HG02759 (cell line): Measurements from ENCODE around the gene WASF1.
"Not testable (repeated sequence)": the region's sequence is repeated elsewhere in the genome, so short reads cannot be mapped to it uniquely, and the experiment has no call there.

Experiments
- ATAC-seq: cut with Tn5 transposase; IDR thresholded peaks from one replicate; pipeline ENCODE4 v1.9.1; 2021; ENCODE audit warnings: mild to moderate bottlenecking, moderate library complexity; ENCODE audit not compliant: unreplicated experiment

WASF1 gene

DNA sequence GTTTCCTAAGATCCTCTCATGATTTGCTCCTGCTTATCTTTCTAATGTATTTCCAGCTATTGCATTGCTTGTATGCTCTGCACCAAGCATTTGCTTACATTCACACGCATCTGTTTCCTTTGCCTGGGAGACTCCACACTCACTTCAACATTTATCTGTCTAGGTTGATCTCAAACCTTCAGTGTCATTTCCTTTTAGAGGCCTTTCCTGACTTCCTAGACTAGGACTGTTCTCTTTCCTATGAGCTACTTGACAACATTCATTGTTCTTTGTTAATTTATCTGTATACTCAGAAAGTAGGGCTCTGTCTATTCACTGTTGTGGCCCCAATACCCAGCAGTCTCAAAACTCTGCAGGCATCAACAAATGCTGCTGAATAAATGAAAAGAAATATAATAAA is 84.4 kb downstream of the WASF1 start:
- ATAC-seq: no peak

DNA sequence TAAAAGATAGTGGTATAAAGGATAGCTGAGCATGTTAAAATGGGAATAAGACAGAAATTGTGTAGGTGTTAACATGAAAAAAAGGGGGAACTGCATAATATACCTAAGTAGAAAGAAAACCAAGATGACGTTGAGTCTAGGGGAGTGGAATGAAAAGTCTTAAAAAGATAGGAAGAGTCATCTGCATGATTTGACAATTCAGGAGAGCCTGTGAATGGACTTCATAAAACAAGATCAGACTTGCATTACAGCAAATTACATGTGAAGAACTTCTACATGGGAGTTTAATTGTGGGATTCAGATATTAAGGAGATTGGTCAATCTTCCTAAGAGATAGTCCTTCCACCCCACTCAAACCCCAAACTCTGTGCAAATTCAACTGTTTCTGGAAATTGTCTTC is 85.5 kb downstream of the WASF1 start:
- ATAC-seq: no peak

DNA sequence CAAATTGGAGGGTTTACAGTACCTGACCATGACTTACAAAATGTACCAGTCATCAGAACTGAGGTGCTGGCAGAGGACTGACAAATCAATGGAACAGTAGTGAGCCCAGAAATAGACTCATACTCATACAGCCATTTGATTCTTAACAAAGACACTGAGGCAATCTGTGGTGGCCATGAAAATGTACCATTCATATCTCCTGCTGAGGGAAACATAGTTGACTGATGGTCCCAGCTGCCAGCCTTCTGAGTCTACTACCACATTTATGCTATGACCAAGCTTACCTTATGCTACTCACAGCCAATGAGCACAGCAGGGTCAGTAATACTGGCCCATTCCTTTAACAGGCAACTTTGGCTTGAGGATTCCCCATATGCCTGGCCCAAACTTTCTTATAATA is 88.6 kb downstream of the WASF1 start:
- ATAC-seq: no peak

DNA sequence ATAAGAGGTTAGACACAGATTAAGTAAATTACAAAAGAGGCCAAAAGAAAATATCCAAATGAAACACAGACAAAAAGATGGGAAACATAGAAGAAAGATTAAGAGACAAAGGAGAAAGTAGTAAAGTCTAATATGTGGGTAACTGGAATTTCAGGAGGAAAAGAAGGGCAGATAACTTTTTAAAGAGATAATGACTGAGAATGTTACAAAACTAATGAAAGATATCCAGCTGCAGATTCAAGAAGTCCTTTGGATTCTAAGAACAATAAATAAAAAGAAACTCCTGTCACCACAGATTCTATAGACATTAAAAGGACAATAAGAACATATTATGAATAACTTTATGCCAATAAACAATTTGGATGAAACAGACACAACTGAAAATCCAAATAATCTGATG is 90.1 kb downstream of the WASF1 start:
- ATAC-seq: no peak

DNA sequence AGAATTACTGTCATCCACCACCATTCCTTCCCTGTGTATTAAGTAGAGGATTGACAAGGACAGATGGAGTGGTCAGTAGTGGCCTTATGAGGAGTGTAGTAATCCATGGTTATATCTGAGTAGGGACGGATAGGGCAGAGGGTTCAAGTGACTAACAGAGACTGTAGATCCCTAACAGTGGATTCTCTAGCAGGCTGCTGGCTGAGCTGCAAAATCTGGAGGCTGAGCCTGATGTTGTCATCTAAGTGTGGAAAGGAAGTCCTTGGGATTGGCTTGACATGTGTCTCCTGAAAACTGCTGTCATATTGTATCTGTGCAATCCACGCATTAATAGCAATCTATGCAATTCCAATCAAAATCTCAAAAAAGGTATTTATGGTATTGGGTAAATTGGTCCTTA is 94.2 kb downstream of the WASF1 start:
- no peak for ATAC-seq

DNA sequence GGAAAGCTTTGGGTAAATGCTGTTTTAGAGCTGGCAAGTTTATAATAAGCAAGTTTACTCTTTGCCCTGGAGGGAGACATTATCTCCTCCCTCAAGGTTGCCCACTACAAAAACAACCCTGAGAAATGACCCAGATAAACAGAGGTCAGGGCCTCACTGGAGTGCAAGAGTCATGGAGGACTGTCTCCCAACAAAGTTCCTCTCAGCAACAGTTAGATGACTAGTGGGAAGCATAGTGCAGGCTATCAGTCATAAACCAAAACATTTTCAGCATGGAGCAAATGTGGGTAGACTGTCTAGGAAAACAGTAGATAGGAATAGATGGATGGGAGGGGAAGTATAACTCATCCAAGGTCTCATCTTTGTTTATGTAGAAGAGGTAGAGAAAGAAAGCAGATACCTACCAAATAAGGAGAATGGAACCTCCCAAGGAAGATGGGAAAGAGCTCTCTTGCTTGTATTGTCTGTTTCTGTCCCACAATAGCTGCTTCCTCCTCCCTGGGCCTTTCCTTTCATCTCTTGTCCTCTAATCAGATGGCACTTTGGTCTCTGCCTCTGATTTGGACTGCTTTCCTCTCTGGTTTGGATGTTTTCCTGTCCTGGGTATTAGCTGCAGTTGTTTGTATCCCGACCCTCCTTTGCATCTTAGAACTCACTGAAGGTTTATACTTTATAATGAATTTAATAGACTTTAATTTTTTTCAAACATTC is 95.4 kb downstream of the WASF1 start:
- ATAC-seq: no peak

DNA sequence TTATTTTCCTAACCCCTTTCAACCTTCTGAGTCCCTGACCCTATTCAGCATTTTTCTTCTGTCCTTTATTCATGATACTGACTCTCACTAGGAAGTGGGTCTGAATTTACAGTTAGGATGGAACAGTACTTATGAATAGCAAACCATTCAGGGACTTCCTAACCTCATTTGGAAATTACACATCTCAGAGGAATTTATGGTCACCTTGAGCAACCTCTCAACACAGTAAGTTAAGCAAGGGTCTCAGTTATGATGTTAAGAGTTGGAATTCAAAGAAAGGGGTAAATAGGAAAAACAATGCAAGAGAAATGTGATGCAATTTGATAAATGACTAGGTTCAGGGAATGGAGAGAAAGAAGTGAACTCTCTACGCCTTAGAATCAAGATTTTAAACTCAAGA is 104.1 kb downstream of the WASF1 start:
- no peak for ATAC-seq

DNA sequence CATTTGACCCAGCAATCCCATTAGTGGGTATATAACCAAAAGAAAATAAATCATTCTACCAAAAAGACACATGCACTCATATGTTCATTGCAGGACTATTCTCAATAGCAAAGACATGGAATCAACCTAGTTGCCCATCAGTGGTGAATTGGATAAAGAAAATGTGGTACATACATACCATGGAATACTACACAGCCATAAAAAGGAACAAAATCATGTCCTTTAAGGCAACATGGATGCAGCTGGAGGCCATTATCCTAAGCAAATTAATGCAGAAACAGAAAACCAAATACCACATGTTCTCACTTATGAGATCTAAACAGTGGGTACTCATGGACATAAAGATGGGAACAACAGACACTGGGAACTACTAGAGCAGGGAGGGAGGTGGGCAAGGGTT is 106.0 kb downstream of the WASF1 start:
- ATAC-seq: not testable (repeated sequence)

- ATAC-seq: no peak
These were observed 110.9 kb downstream of the WASF1 start for GRCh38 chr6:110068592-110068967.

DNA sequence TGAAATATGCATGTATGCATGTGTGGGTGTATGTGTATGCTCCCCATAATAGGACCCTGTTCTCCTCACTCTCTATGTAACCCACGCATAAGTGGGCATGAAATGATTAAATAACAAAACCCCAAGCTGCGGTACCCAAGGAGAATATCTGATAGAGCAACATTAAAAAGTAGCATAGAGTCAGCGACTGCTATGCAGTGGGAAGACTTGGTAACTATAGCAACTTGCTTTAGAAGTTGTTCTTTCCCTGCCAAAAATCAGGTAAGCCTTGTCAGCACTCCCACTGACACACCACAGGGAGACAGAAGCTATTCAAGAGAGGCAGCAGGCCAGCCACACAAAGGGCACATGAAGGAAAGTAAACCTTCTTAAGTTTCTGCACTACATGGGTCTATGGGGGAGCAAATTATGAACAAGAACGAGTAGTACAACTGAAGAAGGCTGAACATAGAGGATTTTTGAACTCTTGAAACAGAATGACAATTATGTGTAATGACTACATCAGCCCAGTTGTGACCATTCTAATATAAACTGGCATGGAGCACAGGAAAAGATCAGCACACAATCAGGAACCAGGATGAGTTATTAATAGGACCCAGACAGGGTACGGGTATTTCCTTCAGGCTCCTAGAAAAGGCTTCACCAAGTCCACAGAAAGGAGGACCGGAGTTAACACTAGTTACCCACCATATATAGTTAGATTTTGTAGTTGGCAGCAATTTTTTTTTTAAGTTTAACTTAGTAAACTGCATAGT is 111.5 kb downstream of the WASF1 start:
- no peak for ATAC-seq

DNA sequence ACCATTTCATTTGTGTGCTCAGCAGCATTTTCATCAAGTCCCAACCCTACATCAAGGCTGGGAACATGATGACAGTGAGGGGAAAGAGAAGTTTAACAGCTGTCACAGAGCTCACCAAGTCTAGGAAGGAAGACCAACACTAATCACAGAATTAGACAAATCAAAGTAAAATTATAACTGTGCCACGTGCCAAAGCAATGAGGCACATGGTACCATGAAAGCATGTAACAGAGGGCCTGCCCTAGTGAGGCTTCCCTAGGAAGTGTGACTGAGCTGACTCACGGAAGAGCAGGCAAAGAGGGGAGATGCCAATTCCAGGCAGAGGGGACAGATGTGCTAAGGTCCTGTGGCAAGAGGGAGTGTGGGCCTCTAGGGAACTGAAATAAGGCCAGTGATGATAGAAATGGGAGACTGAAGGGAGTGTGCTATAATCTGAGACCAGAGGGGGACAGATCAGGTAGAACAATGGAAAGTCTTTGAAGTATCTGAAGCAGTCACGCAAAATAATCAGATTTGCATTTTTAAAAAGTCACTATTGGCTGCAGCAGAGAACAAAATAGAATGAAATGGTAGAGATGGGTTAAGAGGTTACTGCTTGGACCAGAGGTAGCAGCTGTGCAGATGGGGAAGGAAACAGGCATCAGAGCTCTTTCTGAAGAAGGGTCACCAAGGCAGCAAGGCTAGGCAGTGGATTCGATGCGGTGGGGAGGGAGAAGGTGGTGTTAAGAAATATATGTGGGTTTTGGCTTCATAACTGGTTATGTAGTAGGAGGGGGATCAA is 114.5 kb downstream of the WASF1 start:
- ATAC-seq: no peak

GRCh38 chr6:110063594-110064263 is 115.7 kb downstream of the WASF1 start:
- ATAC-seq: no peak

- no peak for ATAC-seq
These were observed 124.1 kb downstream of the WASF1 start for GRCh38 chr6:110055387-110055735.

DNA sequence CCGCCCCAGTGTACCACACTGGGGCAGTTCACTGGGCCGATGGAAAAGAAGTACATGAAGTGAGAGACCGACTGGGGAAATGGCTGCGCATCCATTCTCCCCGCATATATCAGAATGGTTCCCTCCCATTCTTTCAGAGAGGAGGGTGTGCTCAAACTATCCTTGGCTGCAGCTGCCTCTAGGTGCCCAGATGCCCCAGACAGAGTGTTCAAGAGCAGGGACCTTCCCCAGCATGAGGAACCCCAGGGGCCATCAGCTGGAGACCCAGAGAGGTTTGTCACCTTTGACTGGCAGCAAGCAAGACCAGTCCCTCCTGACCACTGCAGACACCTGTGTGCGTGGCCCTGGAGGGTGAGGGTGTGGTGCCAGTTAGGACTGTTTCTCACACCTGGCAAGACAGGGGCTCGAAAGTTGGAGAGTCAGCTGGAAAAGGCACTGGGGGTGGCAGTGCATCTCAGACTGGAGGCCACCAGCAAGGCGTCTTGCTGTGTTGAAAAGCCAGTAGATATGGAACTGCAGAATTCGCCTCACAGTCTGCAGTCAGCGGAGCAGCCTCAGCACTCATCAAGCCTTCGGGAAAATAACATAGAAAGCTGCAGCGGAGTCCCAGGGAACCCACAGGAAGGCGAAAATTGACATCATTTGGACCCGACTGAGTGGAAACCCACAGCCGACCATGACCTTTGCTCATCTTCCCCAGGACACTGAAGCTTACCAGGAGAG is 124.6 kb downstream of the WASF1 start:
- ATAC-seq: no peak

GRCh38 chr6:110053395-110054240 is 125.9 kb downstream of the WASF1 start:
- ATAC-seq: no peak

DNA sequence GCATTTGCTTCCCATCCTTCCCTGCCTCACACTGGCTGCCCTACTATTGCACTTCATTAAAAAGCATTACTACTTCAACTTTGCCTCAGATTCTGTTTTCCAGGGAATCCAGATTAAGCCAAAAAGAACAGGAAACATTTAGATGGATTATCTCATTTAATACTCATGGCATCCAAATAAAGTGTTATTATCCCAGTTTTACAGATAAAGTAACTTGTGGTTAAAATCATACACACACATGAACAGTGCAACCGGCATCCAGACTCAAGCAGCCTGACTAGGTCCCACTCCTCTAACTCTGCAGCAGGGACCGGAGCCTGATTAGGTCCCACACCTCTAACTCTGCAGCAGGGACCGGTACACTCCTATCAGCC is 129.0 kb downstream of the WASF1 start:
- ATAC-seq: no peak
